Tibial artery (tissue), 4 donors: Measurements from ENCODE around the gene C1QL4.
"Not testable (repeated sequence)": the region's sequence is repeated elsewhere in the genome, so short reads cannot be mapped to it uniquely, and the experiment has no call there.

ENCODE experiments used
- DNase-seq, 2 donors: peaks; one replicate each; pipeline ENCODE4 v3.0.0-alpha.2; 2019
- H3K27ac ChIP-seq, 2 donors: fragments of 200-600 bp; sonication (generic) in 1 of 2; 1 replicate in 1 of 2; 2 replicates in 1 of 2; pipeline ENCODE4 v1.5.1; 2018 to 2019; ENCODE audit warnings: mild to moderate bottlenecking in 1 of 2
- H3K27me3 ChIP-seq, 2 donors: fragments of 200-600 bp; sonication (generic) in 1 of 2; one replicate each; pipeline versions ENCODE4 v1.5.1 to v1.6.0; 2016 to 2019
- H3K36me3 ChIP-seq, 3 donors: fragments of 200-600 bp; sonication (generic) in 2 of 3; one replicate each; pipeline ENCODE4 v1.5.1; 2016 to 2019; ENCODE audit warnings: mild to moderate bottlenecking in 2 of 3
- H3K4me1 ChIP-seq, 4 donors: fragments of 200-600 bp; sonication (generic) in 2 of 4; 1 replicate in 3 of 4; 2 replicates in 1 of 4; pipeline ENCODE4 v1.5.1; 2016 to 2019
- H3K4me3 ChIP-seq, 2 donors: fragments of 200-600 bp; sonication (generic) in 1 of 2; 1 replicate in 1 of 2; 2 replicates in 1 of 2; pipeline ENCODE4 v1.5.1; 2018 to 2019; ENCODE audit warnings: mild to moderate bottlenecking in 2 of 2
- H3K9me3 ChIP-seq, 3 donors: fragments of 200-600 bp; sonication (generic) in 1 of 3; one replicate each; pipeline ENCODE4 v1.5.1; 2016 to 2019
- intact Hi-C: fragments of 100-400 bp; cut with DNase I; formaldehyde crosslinking; loops from one replicate; pipeline ENCODE4 v1.15.0; 2023; ENCODE audit warnings: low total_unique reads
- TF ChIP-seq, protein P1 (sequence below), 2 experiments: fragments of 200-600 bp in 1 of 2; fragments of 450-650 bp in 1 of 2; IDR thresholded peaks; one replicate each; pipeline ENCODE4 v1.5.1; 2017 to 2019; ENCODE audit warnings: antibody characterized with exemption in 2 of 2, mild to moderate bottlenecking in 1 of 2, moderate library complexity in 1 of 2

Gene C1QL4

DNA sequence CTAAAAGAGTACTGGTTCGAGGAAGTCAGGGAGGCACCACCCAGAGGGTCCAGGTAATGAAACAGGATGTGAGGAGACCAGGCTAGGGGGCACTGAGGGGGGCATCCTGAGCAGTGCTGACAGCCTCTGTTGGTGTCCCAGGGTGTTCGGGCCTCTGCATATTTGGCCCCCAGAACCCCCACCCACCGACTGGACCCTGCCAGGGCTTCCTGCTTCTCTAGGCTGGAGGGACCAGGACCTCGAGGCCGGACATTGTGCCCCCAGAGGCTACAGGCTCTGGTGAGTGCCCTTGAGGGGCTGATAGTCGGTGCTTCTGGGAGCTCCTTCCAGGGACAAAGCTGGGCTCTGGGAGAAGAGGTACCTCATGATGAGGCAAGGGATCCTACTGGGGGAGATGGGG is 11.4 kb downstream of the C1QL4 start:
- Histone ChIP-seq H3K4me1 (peaks cover 0 to 15% (median 10%) of the 10 kb centered on the region in 4 donors), H3K4me3 (no peak overlapping the region), H3K27ac (no peak overlapping the region), H3K27me3 (peaks cover 0 to 6% of the 10 kb centered on the region in 2 donors), H3K36me3 (no peaks in the 10 kb centered on the region), H3K9me3 (no peaks in the 10 kb centered on the region)
- no peak for DNase-seq
- intact Hi-C loops = no loop called here
- TF ChIP-seq, protein P1, sequence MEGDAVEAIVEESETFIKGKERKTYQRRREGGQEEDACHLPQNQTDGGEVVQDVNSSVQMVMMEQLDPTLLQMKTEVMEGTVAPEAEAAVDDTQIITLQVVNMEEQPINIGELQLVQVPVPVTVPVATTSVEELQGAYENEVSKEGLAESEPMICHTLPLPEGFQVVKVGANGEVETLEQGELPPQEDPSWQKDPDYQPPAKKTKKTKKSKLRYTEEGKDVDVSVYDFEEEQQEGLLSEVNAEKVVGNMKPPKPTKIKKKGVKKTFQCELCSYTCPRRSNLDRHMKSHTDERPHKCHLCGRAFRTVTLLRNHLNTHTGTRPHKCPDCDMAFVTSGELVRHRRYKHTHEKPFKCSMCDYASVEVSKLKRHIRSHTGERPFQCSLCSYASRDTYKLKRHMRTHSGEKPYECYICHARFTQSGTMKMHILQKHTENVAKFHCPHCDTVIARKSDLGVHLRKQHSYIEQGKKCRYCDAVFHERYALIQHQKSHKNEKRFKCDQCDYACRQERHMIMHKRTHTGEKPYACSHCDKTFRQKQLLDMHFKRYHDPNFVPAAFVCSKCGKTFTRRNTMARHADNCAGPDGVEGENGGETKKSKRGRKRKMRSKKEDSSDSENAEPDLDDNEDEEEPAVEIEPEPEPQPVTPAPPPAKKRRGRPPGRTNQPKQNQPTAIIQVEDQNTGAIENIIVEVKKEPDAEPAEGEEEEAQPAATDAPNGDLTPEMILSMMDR (IDR thresholded peaks at IDR 0.05) = no peak

DNA sequence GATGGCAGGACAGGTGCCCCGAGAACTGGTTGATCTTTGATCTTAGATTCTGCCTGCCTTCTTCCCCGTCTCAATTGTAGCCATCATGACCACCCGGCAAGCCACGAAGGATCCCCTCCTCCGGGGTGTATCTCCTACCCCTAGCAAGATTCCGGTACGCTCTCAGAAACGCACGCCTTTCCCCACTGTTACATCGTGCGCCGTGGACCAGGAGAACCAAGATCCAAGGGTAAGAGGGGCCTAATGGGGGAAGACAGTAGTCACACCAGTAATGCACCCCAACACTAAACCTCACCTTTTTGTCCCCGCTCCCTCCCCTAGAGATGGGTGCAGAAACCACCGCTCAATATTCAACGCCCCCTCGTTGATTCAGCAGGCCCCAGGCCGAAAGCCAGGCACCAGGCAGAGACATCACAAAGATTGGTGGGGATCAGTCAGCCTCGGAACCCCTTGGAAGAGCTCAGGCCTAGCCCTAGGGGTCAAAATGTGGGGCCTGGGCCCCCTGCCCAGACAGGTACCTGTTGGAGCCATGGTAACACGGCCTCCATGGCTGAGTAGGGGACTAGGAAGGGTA is 13.4 kb downstream of the C1QL4 start:
- H3K9me3 ChIP-seq = no peaks in the 10 kb centered on the region
- intact Hi-C loops = no loop called here
- DNase-seq = no peak
- H3K27me3 ChIP-seq = no peaks in the 10 kb centered on the region
- TF ChIP-seq, protein P1 (IDR thresholded peaks at IDR 0.05) = no peak
- no peaks in the 10 kb centered on the region for H3K36me3 ChIP-seq
- H3K4me3 ChIP-seq = peak overlapping the region; percentile 63 to 66
- H3K4me1 ChIP-seq = peaks cover 0 to 15% (median 10%) of the 10 kb centered on the region in 4 donors
- H3K27ac ChIP-seq = no peak overlapping the region

DNA sequence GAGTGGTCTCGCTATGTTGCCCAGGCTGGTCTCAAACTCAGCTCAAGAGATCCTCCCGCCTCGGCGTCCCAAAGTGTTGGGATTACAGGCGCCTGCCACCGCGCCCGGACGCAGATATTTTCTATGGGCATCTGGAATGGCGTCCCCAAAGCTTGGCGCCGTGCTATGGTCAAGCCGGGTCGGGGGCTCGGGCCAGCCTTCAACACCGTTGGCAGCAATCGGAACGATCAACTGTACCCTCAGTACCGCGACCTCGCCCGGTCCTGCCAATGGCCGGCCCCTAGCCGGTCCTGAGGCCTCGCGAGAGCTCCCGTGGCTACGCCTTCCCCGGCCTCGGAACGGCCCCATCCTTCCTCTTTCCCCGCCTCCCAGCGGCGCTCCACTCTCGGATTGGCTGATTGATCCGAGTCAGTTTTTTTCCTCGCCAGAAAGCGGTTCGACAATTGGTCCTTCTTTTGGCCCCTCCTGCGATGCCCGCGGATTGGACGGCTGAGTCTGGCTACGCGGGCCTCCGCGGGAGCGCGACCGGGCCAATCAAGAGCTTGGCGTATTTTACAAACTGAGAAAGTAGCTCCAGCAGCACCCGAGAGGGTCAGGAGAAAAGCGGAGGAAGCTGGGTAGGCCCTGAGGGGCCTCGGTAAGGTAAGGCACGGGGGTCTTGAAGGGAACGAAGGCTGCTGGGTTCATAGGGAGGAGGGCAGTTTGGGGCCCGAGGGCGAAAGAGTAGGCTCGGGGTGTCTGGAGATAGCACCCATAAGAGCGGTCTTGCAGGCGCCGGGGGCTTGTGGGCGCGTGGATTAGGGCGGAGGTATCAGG is 14.1 kb downstream of the C1QL4 start, which contains the start of gene TROAP:
TROAP (plus strand) TSS at position 548 of the 816 bp plus-strand sequence. CDS start 354 bp downstream, outside the sequence.
- Histone ChIP-seq H3K27me3 (no peaks in the 10 kb centered on the region), H3K4me3 (peak within 1 kb of the TSS; percentile 63 to 66), H3K9me3 (no peaks in the 10 kb centered on the region), H3K36me3 (no peaks in the 10 kb centered on the region), H3K4me1 (peaks cover 0 to 15% (median 10%) of the 10 kb centered on the region in 4 donors), H3K27ac (peak within 1 kb of the TSS in 1 of 2 donors; percentile 63)
- TF ChIP-seq, protein P1 (IDR thresholded peaks at IDR 0.05) = peak in 1 of 2 experiments; percentile 16
- intact Hi-C loops = no loop called here
- DNase-seq = peak; percentile 97 to 99

DNA sequence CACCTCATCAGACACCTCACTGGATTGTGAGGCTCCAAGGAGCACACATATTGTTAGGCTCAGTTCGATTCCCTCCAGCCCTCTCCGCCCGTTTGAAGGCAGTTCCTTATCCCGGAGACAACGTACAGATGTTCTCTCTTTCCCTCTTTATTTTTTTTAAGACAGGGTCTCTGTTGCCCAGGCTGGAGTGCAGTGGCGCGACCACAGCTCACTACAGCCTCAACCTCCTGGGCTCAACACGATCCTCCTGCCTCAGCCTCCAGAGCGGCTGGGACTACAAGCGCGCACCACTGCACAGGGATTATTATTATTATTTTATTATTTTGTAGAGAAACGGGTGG is 14.7 kb downstream of the C1QL4 start:
- peak overlapping the region; percentile 63 to 66 for H3K4me3 ChIP-seq
- intact Hi-C loops = no loop called here
- H3K4me1 ChIP-seq = peaks cover 0 to 15% (median 10%) of the 10 kb centered on the region in 4 donors
- peak overlapping the region in 1 of 2 donors; percentile 63 for H3K27ac ChIP-seq
- no peaks in the 10 kb centered on the region for H3K36me3 ChIP-seq
- no peak for DNase-seq
- no peaks in the 10 kb centered on the region for H3K9me3 ChIP-seq
- TF ChIP-seq, protein P1 (IDR thresholded peaks at IDR 0.05) = no peak
- no peaks in the 10 kb centered on the region for H3K27me3 ChIP-seq

DNA sequence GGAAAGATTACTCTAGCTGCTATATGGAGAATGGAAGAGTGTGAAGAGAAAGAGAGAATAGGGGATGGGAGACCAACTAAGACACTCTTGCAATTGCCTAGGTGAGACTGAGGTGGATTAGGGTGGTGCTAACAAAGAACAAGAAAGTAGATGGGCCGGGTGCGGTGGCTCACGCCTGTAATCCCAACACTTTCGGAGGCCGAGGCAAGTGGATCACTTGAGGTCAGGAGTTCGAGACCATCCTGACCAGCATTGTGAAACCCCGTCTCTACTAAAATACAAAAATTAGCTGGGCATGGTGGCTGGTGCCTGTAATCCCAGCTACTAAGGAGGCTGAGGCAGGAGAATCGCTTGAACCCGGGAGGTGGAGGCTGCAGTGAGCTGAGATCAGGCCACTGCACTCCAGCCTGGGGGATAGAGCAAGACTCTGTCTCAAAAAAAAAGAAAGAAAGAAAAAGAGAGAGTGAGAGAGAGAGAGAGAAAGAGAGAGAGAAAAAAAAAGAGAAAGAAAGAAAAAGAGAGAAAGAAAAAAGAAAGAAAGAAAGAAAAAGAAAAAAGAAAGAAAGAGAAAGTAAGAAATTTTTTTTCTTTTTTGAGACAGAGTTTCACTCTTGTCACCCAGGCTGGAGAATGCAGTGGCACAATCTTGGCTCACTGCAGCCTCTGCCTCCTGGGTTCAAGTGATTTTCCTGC is 16.4 kb downstream of the C1QL4 start:
- H3K36me3 ChIP-seq, H3K4me3 ChIP-seq, H3K27me3 ChIP-seq, intact Hi-C loops, DNase-seq, H3K9me3 ChIP-seq, H3K27ac ChIP-seq: not testable (repeated sequence)
- H3K4me1 ChIP-seq = peaks cover 0 to 15% (median 10%) of the 10 kb centered on the region in 4 donors

DNA sequence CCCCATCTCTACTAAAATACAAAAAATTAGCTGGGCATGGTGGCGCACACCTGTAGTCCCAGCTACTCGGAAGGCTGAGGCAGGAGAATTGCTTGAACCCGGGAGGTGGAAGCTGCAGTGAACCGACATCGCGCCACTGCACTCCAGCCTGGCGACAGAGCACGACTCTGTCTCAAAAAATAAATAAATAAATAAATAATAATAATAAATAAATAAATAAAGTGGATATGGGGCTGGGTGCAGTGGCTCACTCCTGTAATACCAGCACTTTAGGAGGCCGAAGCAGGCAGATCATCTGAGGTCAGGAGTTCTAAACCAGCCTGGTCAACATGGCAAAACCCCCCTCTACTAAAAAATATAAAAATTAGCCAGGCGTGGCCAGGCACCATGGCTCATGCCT is 19.9 kb downstream of the C1QL4 start:
- H3K4me3 ChIP-seq, intact Hi-C loops, H3K9me3 ChIP-seq, H3K27me3 ChIP-seq, DNase-seq, H3K4me1 ChIP-seq, H3K36me3 ChIP-seq, H3K27ac ChIP-seq: not testable (repeated sequence)
